ENCODE data around the gene COPE. TPM values are rescaled to one million over a fixed set of nuclear protein-coding genes. Genes with fewer than 3 reads are reported as not detected.
"Not testable (repeated sequence)": the region's sequence is repeated elsewhere in the genome, so short reads cannot be mapped to it uniquely, and the experiment has no call there.

COPE gene
- total RNA-seq, 1 donor from 2014 or later: 141 TPM

- TF ChIP-seq CTCF (IDR thresholded peaks at IDR 0.05): no peak
- Histone ChIP-seq H3K9me3 (no peaks in the 10 kb centered on the region), H3K4me3 (no peak overlapping the region), H3K36me3 (no peaks in the 10 kb centered on the region), H3K4me1 (peaks cover 5% of the 10 kb centered on the region), H3K27ac (no peak overlapping the region), H3K27me3 (peaks cover 9% of the 10 kb centered on the region)
- DNase-seq: no peak
- intact Hi-C loops (cut with DNase I): no loop called here
- ATAC-seq: peak; percentile 34
Measured at GRCh38 chr19:18961767-18962620, 42.8 kb upstream of the COPE start.

GRCh38 chr19:18960370-18960769, 41.2 kb upstream of the COPE start:
- no peak for TF ChIP-seq CTCF (IDR thresholded peaks at IDR 0.05)
- intact Hi-C loops (cut with DNase I): no loop called here

GRCh38 chr19:18955042-18955441, 35.9 kb upstream of the COPE start:
- DNase-seq (no peak), ATAC-seq (no peak)
- Histone ChIP-seq H3K4me3 (no peak overlapping the region), H3K36me3 (no peaks in the 10 kb centered on the region), H3K9me3 (no peaks in the 10 kb centered on the region), H3K27me3 (no peaks in the 10 kb centered on the region), H3K27ac (no peak overlapping the region), H3K4me1 (no peaks in the 10 kb centered on the region)
- intact Hi-C loops (cut with DNase I): no loop called here
- no peak for TF ChIP-seq CTCF (IDR thresholded peaks at IDR 0.05)

More at GRCh38 chr19:18960370-18960769, 41.2 kb upstream of the COPE start:
- ATAC-seq (no peak), DNase-seq (no peak)
- peaks cover 9% of the 10 kb centered on the region for H3K27me3 ChIP-seq
- no peak overlapping the region for H3K4me3 ChIP-seq
- no peaks in the 10 kb centered on the region for H3K9me3 ChIP-seq
- no peaks in the 10 kb centered on the region for H3K36me3 ChIP-seq
- H3K27ac ChIP-seq: no peak overlapping the region
- no peaks in the 10 kb centered on the region for H3K4me1 ChIP-seq

GRCh38 chr19:18954094-18954493, 34.9 kb upstream of the COPE start:
- H3K4me1 ChIP-seq: no peaks in the 10 kb centered on the region
- no peak for TF ChIP-seq CTCF (IDR thresholded peaks at IDR 0.05)
- no peaks in the 10 kb centered on the region for H3K27me3 ChIP-seq
- ATAC-seq (no peak), DNase-seq (no peak)
- H3K9me3 ChIP-seq: no peaks in the 10 kb centered on the region
- H3K36me3 ChIP-seq: no peaks in the 10 kb centered on the region
- no peak overlapping the region for H3K4me3 ChIP-seq
- no peak overlapping the region for H3K27ac ChIP-seq
- intact Hi-C loops (cut with DNase I): no loop called here

- H3K27ac ChIP-seq, H3K4me1 ChIP-seq: not testable (repeated sequence)
Measured at GRCh38 chr19:18952364-18953003, 33.3 kb upstream of the COPE start.

GRCh38 chr19:18951721-18952281, 32.6 kb upstream of the COPE start:
- H3K4me1 ChIP-seq: no peaks in the 10 kb centered on the region
- no peak overlapping the region for H3K27ac ChIP-seq
- H3K4me3 ChIP-seq: no peak overlapping the region
- H3K9me3 ChIP-seq: no peaks in the 10 kb centered on the region
- ATAC-seq (no peak), DNase-seq (no peak)
- no peak for TF ChIP-seq CTCF (IDR thresholded peaks at IDR 0.05)
- H3K27me3 ChIP-seq: no peaks in the 10 kb centered on the region
- intact Hi-C loops (cut with DNase I): no loop called here
- no peaks in the 10 kb centered on the region for H3K36me3 ChIP-seq

More at GRCh38 chr19:18952364-18953003, 33.3 kb upstream of the COPE start:
- ATAC-seq; H3K27me3 ChIP-seq; H3K36me3 ChIP-seq; H3K9me3 ChIP-seq; H3K4me3 ChIP-seq; DNase-seq; intact Hi-C loops (cut with DNase I): not testable (repeated sequence)

All from upper lobe of right lung (tissue), 1 donor.